Neural crest cell (in vitro differentiated cells): Measurements from ENCODE around the gene PPIP5K2. TPM values are rescaled to one million over a fixed set of nuclear protein-coding genes. Genes with fewer than 3 reads are reported as not detected.

ENCODE experiments used
- DNase-seq: peaks from one replicate; pipeline ENCODE4 v3.0.0; 2021; ENCODE audit warnings: low read depth, mixed read lengths, low spot score
- H3K27ac Mint-ChIP-seq: one replicate; pipeline ENCODE4 v1.8.0; 2021; ENCODE audit warnings: mild to moderate bottlenecking, mixed read lengths; ENCODE audit not compliant: unreplicated experiment
- H3K27me3 Mint-ChIP-seq: 2 replicates; pipeline ENCODE4 v1.8.0; 2021; ENCODE audit warnings: low read depth, mild to moderate bottlenecking, mixed read lengths
- H3K36me3 Mint-ChIP-seq: 2 replicates; pipeline ENCODE4 v1.8.0; 2021; ENCODE audit warnings: low read depth, mild to moderate bottlenecking, mixed read lengths
- H3K4me1 Mint-ChIP-seq: 2 replicates; pipeline ENCODE4 v1.8.0; 2021; ENCODE audit warnings: mixed read lengths
- H3K4me3 Mint-ChIP-seq: one replicate; pipeline ENCODE4 v1.8.0; 2021; ENCODE audit warnings: mild to moderate bottlenecking, mixed read lengths
- H3K9me3 Mint-ChIP-seq: 2 replicates; pipeline ENCODE4 v1.8.0; 2021; ENCODE audit warnings: mixed read lengths
- CTCF ChIP-seq: fragments of 200-600 bp; sonication (generic); conservative IDR thresholded peaks from 2 replicates; pipeline ENCODE4 v1.5.0; 2021; ENCODE audit warnings: antibody characterized with exemption, mild to moderate bottlenecking
- total RNA-seq: library from RNA; stranded (reverse); gene quantifications from 2 replicates; pipeline ENCODE4 v1.2.1, GENCODE V29; 2021

PPIP5K2 gene
- total RNA-seq, 1 donor from 2014 or later, result 72.9 TPM

DNA sequence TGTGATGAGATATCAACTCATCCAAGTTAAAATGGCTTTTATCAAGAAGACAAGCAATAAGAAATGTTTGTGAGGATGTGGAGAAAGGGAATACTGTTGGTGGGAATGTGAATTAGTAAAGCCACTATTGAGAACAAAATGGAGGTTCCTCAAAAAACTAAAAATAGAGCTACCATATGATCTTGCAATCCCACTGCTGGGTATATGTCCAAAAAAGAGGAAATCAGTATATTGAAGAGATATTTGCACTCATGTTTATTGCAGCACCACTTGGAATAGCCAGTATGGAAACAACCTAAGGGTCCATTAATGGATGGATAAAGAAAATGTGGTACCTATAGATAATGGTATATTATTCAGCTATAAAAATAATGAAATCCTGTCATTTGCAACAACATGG is 25.1 kb downstream of the PPIP5K2 start:
- peaks cover 12% of the 10 kb centered on the region for H3K36me3 Mint-ChIP-seq
- TF ChIP-seq CTCF, result no peak
- H3K4me3 Mint-ChIP-seq, result no peak overlapping the region
- no peak for DNase-seq
- no peaks in the 10 kb centered on the region for H3K9me3 Mint-ChIP-seq
- no peaks in the 10 kb centered on the region for H3K4me1 Mint-ChIP-seq
- H3K27me3 Mint-ChIP-seq, result no peaks in the 10 kb centered on the region
- no peak overlapping the region for H3K27ac Mint-ChIP-seq

GRCh38 chr5:103148213-103148612 is 28.1 kb downstream of the PPIP5K2 start:
- no peaks in the 10 kb centered on the region for H3K4me1 Mint-ChIP-seq
- no peaks in the 10 kb centered on the region for H3K36me3 Mint-ChIP-seq
- DNase-seq, result no peak
- H3K27ac Mint-ChIP-seq, result no peak overlapping the region
- no peak for TF ChIP-seq CTCF
- H3K27me3 Mint-ChIP-seq, result no peaks in the 10 kb centered on the region
- H3K9me3 Mint-ChIP-seq, result no peaks in the 10 kb centered on the region
- H3K4me3 Mint-ChIP-seq, result no peak overlapping the region

GRCh38 chr5:103151156-103151555 is 31.1 kb downstream of the PPIP5K2 start:
- H3K27ac Mint-ChIP-seq, result no peak overlapping the region
- no peak overlapping the region for H3K4me3 Mint-ChIP-seq
- TF ChIP-seq CTCF, result no peak
- no peaks in the 10 kb centered on the region for H3K9me3 Mint-ChIP-seq
- H3K36me3 Mint-ChIP-seq, result no peaks in the 10 kb centered on the region
- H3K4me1 Mint-ChIP-seq, result no peaks in the 10 kb centered on the region
- DNase-seq, result no peak
- no peaks in the 10 kb centered on the region for H3K27me3 Mint-ChIP-seq

DNA sequence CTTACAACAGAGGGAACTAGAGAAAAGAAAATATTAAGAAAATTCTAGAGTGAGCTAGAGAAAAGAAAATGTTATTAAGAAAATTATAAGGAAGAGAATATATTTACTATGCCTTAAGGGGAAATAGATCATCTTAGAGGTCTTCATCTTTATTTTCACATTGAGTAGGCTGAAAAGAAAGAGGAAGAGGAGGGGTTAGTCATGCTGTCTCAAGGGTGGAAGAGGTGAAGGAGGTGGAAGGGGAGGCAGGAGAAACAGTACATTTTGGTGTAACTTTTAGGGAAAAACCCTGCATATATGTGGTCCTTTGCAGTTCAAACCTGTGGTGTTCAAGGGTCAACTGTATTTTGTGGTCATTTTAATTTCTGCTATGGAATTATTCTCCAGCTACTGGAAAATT is 46.6 kb downstream of the PPIP5K2 start:
- Mint-ChIP-seq H3K4me1 (no peaks in the 10 kb centered on the region), H3K4me3 (no peak overlapping the region), H3K9me3 (no peaks in the 10 kb centered on the region), H3K36me3 (peaks cover 14% of the 10 kb centered on the region), H3K27me3 (no peaks in the 10 kb centered on the region), H3K27ac (peak overlapping the region; percentile 13)
- no peak for DNase-seq
- TF ChIP-seq CTCF, result no peak

DNA sequence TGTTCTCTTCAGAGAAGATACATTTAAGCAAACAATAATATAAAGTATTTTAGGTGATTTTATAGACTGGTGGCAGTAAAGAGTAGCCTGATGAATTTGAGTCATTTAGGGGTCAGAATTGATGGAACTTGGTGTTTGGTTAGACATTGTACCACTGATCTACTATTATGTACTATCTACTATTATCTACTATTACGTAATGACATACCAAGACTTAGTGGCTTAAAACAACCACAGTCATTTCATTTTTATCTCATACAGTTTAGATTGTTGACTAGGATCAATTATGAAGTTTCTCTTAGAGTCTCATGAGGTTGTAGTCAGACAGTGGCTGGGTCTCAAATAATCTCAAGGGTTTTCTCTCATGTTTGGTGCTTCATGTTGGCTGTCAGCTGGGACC is 54.0 kb downstream of the PPIP5K2 start:
- H3K4me3 Mint-ChIP-seq, result no peak overlapping the region
- no peaks in the 10 kb centered on the region for H3K9me3 Mint-ChIP-seq
- no peak overlapping the region for H3K27ac Mint-ChIP-seq
- no peaks in the 10 kb centered on the region for H3K4me1 Mint-ChIP-seq
- H3K36me3 Mint-ChIP-seq, result peaks cover 6% of the 10 kb centered on the region
- TF ChIP-seq CTCF, result no peak
- DNase-seq, result no peak
- no peaks in the 10 kb centered on the region for H3K27me3 Mint-ChIP-seq

- no peak overlapping the region for H3K4me3 Mint-ChIP-seq
- no peak for DNase-seq
- H3K27me3 Mint-ChIP-seq, result no peaks in the 10 kb centered on the region
- H3K9me3 Mint-ChIP-seq, result no peaks in the 10 kb centered on the region
- no peak for TF ChIP-seq CTCF
- no peaks in the 10 kb centered on the region for H3K4me1 Mint-ChIP-seq
- no peak overlapping the region for H3K27ac Mint-ChIP-seq
- H3K36me3 Mint-ChIP-seq, result peaks cover 9% of the 10 kb centered on the region
Measured at GRCh38 chr5:103177543-103177942, 57.4 kb downstream of the PPIP5K2 start.
